ENCODE measurements around the gene CASP1. TPM values are rescaled to one million over a fixed set of nuclear protein-coding genes. Genes with fewer than 3 reads are reported as not detected.
"Not testable (repeated sequence)": the region's sequence is repeated elsewhere in the genome, so short reads cannot be mapped to it uniquely, and the experiment has no call there.

CASP1 gene
- total and polyA plus RNA-seq, 4 donors, result 6.9 to 15.2 (median 8.6) TPM

DNA sequence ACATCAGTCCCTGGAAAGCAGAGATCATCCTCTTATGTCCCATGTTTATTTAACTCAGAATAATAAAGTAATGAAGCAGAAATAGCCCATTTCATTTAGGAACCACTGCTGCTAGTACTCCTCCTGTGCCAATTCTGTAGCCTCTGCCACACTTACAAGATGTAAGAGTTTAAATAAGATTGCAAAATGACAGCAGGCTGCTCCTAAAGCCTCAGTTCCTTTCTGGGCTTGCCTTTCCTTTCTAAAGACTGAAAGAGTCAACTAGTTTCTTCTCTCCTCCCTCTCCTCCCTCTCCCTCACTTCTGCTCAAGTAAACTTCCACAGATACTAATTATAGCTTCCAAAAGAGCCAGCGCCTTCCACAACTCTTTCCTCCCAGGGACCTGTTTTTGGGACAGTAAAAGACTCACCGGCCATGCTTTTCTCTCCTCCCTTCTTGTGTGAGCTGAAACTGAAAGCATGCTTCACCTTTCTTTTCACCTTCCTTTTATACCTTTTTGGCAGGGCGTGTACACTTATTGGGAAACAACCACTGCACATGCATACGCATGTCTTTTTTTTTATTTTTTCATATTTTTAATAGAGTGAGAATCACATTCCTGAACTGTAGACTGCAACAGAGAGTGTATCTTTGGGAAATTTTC is 36.3 kb upstream of the CASP1 start:
- Histone ChIP-seq H3K9me3 (ENCODE audit: control insufficient read depth in 4 of 4, low read length in 3 of 4) (no peaks in the 10 kb centered on the region), H3K27ac (ENCODE audit: low read depth in 1 of 2, low read length in 2 of 2) (no peak overlapping the region), H3K36me3 (ENCODE audit: control insufficient read depth in 4 of 4, insufficient read depth in 3 of 4, low read depth in 1 of 4, low read length in 3 of 4) (no peaks in the 10 kb centered on the region), H3K27me3 (ENCODE audit: control insufficient read depth in 4 of 4, insufficient read depth in 4 of 4, low read length in 3 of 4) (no peaks in the 10 kb centered on the region), H3K4me1 (ENCODE audit: control insufficient read depth in 4 of 4, insufficient read depth in 4 of 4, low read length in 3 of 4) (no peaks in the 10 kb centered on the region), H3K4me3 (ENCODE audit: low read depth in 1 of 3, low read length in 3 of 3) (no peak overlapping the region), H3K9ac (ENCODE audit: low read depth in 1 of 2, low read length in 2 of 2) (no peak overlapping the region)
- 78% methylated on average over 4 of the region's 4 CpGs for WGBS
- no peak for DNase-seq (ENCODE audit: low spot score)
- TF ChIP-seq, protein P1, sequence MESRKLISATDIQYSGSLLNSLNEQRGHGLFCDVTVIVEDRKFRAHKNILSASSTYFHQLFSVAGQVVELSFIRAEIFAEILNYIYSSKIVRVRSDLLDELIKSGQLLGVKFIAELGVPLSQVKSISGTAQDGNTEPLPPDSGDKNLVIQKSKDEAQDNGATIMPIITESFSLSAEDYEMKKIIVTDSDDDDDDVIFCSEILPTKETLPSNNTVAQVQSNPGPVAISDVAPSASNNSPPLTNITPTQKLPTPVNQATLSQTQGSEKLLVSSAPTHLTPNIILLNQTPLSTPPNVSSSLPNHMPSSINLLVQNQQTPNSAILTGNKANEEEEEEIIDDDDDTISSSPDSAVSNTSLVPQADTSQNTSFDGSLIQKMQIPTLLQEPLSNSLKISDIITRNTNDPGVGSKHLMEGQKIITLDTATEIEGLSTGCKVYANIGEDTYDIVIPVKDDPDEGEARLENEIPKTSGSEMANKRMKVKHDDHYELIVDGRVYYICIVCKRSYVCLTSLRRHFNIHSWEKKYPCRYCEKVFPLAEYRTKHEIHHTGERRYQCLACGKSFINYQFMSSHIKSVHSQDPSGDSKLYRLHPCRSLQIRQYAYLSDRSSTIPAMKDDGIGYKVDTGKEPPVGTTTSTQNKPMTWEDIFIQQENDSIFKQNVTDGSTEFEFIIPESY (IDR thresholded peaks at IDR 0.05), result no peak
- TF ChIP-seq SP1 (IDR thresholded peaks at IDR 0.05), result no peak
- no peak for TF ChIP-seq HNF4A (conservative IDR thresholded peaks at IDR 0.05)
- no peak for TF ChIP-seq RAD21 (IDR thresholded peaks at IDR 0.05)
- no peak for TF ChIP-seq NR2F2 (IDR thresholded peaks at IDR 0.05)

DNA sequence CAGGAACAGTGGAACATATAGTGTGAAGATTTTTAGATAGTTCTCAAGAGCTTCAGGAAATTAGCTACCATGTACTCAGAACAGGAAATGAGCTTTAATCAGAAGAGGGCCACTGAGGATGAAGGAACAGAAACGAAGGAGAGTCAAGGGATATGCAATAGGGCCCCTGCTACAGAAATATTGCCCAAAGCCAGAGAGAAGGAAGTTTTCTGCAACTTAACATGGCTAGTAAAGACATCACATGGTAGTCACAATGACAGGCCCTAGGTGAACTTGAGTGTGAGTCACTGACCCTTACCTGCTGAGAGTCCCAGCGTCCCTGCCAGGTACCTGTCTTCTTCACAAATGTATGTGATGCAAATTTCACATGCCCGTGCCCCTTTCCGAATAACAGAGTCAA is 35.4 kb upstream of the CASP1 start:
- no peak for DNase-seq (ENCODE audit: low spot score)
- no peak overlapping the region for H3K27ac ChIP-seq (ENCODE audit: low read depth in 1 of 2, low read length in 2 of 2)
- H3K4me3 ChIP-seq (ENCODE audit: low read depth in 1 of 3, low read length in 3 of 3), result no peak overlapping the region
- H3K9me3 ChIP-seq (ENCODE audit: control insufficient read depth in 4 of 4, low read length in 3 of 4), result no peaks in the 10 kb centered on the region
- no peak for TF ChIP-seq RAD21 (IDR thresholded peaks at IDR 0.05)
- no peak for TF ChIP-seq FOXA2 (IDR thresholded peaks at IDR 0.05)
- peaks cover 0 to 4% (median 0%) of the 10 kb centered on the region in 4 donors for H3K27me3 ChIP-seq (ENCODE audit: control insufficient read depth in 4 of 4, insufficient read depth in 4 of 4, low read length in 3 of 4)
- WGBS, result 88% methylated on average over 4 of the region's 4 CpGs
- no peaks in the 10 kb centered on the region for H3K36me3 ChIP-seq (ENCODE audit: control insufficient read depth in 4 of 4, insufficient read depth in 3 of 4, low read depth in 1 of 4, low read length in 3 of 4)
- no peak overlapping the region for H3K9ac ChIP-seq (ENCODE audit: low read depth in 1 of 2, low read length in 2 of 2)
- H3K4me1 ChIP-seq (ENCODE audit: control insufficient read depth in 4 of 4, insufficient read depth in 4 of 4, low read length in 3 of 4), result no peaks in the 10 kb centered on the region

DNA sequence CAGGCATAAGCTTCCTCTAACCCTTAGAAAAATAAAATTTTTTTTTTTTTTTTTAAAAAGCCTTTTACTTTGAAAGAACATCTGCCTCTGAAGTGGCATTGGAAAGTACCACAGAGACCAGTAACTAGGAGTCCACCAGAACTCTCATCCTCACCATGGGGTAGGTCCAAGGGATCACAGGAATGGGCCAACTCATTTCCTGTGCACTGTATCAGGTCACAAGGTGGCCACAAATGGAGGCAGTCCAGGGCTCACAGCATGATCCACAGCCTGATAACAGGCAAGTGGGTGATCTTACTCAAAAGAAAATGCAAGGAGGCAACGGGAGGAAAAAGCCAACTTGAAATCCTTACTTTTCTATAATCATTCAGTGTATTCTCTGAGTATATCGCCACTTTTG is 34.8 kb upstream of the CASP1 start:
- not testable (repeated sequence) for H3K27ac ChIP-seq (ENCODE audit: low read depth in 1 of 2, low read length in 2 of 2); H3K36me3 ChIP-seq (ENCODE audit: control insufficient read depth in 4 of 4, insufficient read depth in 3 of 4, low read depth in 1 of 4, low read length in 3 of 4); H3K9ac ChIP-seq (ENCODE audit: low read depth in 1 of 2, low read length in 2 of 2); H3K27me3 ChIP-seq (ENCODE audit: control insufficient read depth in 4 of 4, insufficient read depth in 4 of 4, low read length in 3 of 4); H3K9me3 ChIP-seq (ENCODE audit: control insufficient read depth in 4 of 4, low read length in 3 of 4); DNase-seq (ENCODE audit: low spot score); H3K4me1 ChIP-seq (ENCODE audit: control insufficient read depth in 4 of 4, insufficient read depth in 4 of 4, low read length in 3 of 4); H3K4me3 ChIP-seq (ENCODE audit: low read depth in 1 of 3, low read length in 3 of 3)
- 46% methylated on average over 2 of the region's 2 CpGs for WGBS

DNA sequence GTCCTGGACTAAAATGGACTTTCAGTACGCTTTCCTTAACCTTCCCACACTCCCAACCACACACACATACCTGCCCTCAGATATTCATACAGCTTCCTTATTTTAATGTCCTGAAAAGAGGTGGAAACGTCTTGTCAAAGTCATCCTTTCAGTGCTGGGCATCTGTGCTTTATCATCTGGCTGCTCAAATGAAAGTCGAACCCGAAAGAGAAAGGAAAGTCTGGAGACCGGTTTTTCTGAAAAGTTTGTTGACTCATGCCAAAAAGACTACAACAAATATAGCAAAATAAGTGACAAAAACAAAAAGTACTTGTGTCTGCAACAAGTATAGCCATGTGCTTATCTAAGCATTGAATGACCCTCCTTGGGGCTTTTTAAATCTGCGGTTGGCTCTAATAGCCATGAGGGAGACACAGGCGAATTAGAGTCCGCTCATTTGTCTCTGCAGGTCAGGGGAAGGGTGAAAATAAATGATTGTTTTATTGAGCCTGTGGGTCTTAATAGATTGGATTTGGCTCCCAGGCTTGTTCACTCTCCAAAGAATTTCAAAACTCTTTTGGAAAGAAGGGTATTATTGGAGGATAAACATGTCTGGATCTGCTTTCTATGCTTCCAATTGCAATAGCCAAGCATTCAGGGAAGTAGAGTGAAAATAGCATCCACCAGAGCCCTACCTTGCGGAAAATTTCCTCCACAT is 28.4 kb upstream of the CASP1 start:
- not testable (repeated sequence) for DNase-seq (ENCODE audit: low spot score); H3K4me1 ChIP-seq (ENCODE audit: control insufficient read depth in 4 of 4, insufficient read depth in 4 of 4, low read length in 3 of 4); H3K27me3 ChIP-seq (ENCODE audit: control insufficient read depth in 4 of 4, insufficient read depth in 4 of 4, low read length in 3 of 4); H3K9me3 ChIP-seq (ENCODE audit: control insufficient read depth in 4 of 4, low read length in 3 of 4); H3K9ac ChIP-seq (ENCODE audit: low read depth in 1 of 2, low read length in 2 of 2); H3K36me3 ChIP-seq (ENCODE audit: control insufficient read depth in 4 of 4, insufficient read depth in 3 of 4, low read depth in 1 of 4, low read length in 3 of 4); H3K4me3 ChIP-seq (ENCODE audit: low read depth in 1 of 3, low read length in 3 of 3); H3K27ac ChIP-seq (ENCODE audit: low read depth in 1 of 2, low read length in 2 of 2)
- WGBS, result 66% methylated on average over 9 of the region's 9 CpGs
